Stimulated activated naive B cell treated with anti-CD40 and anti-IgM and Interleukin-4, amounts not matched to agents 10 μg/mL and 1 μg/mL and 100 μg/mL, for 72 hours (primary cell): ENCODE results near the gene CYP19A1.

ENCODE experiments used
- ATAC-seq, 2 donors: fragments of 150-1000 bp; cut with Tn5 transposase; replicated peaks; 2 replicates each; pipeline ENCODE4 v1.10.0; 2021; ENCODE audit warnings: moderate library complexity in 1 of 2
- DNase-seq: peaks from one replicate; pipeline ENCODE4 v3.0.0; 2021
- H3K27ac Mint-ChIP-seq: one replicate; pipeline ENCODE4 v1.8.0; 2022; ENCODE audit warnings: mild to moderate bottlenecking, mixed read lengths
- H3K27me3 Mint-ChIP-seq, 2 donors: one replicate each; pipeline ENCODE4 v1.8.0; 2022; ENCODE audit warnings: mixed read lengths in 2 of 2
- H3K36me3 Mint-ChIP-seq, 2 donors: one replicate each; pipeline ENCODE4 v1.8.0; 2022; ENCODE audit warnings: mixed read lengths in 2 of 2, mild to moderate bottlenecking in 1 of 2
- H3K4me1 Mint-ChIP-seq, 2 donors: one replicate each; pipeline ENCODE4 v1.8.0; 2022; ENCODE audit warnings: mixed read lengths in 2 of 2, mild to moderate bottlenecking in 1 of 2
- H3K4me3 Mint-ChIP-seq, 2 donors: one replicate each; pipeline ENCODE4 v1.8.0; 2022; ENCODE audit warnings: mild to moderate bottlenecking in 2 of 2, mixed read lengths in 2 of 2, moderate library complexity in 1 of 2
- H3K9me3 Mint-ChIP-seq, 2 donors: one replicate each; pipeline ENCODE4 v1.8.0; 2022; ENCODE audit warnings: mixed read lengths in 2 of 2, mild to moderate bottlenecking in 1 of 2

CYP19A1 gene

DNA sequence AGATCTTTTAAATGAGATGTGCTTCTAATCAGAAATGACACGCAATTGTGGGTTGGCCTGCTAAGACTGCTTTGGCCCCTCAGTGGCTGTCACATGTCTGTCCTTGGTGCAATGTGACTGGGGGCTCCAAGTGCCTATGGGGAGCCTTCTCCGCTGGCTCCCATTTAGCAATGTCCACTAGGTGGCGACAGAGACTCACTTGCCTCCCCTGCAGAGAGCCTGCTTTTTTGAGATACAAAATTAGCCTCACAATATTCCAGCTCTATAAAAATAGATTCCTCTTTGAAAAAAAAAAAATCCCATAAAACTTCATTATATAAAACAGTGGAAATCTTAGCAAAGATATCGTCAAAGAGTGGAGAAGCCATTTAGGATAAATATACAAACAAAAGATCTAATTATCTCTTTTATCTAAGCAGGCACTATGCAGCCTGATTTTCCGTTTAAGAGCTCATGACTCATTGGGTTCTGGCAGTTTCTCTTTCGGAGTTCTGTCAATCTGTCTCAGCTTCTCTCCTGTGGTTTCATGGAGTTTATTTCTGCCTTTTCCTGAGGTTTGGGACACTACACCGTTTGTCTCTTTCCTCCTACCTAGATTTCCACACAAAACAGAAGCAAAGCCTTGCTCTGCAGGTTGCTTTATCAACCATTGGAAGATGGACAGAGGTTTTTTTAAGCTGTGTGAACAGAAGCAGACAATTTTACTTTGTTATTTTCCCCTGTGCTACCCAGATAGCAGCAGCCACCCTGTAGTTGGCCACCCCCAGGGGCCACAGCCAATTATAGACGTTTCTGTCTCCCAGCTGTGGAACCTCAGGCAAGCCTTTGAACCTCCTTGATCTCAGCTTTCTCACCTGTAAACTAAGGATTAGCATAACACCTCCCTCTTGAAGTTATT lies 175.3 kb downstream of the CYP19A1 start:
- ATAC-seq (peak; percentile 94 to 95), DNase-seq (peak; percentile 45)
- Mint-ChIP-seq H3K4me1 (peaks cover 5 to 12% of the 10 kb centered on the region in 2 donors), H3K36me3 (no peaks in the 10 kb centered on the region), H3K27me3 (peaks cover 19 to 24% of the 10 kb centered on the region in 2 donors), H3K4me3 (peak overlapping the region; percentile 3 to 58), H3K9me3 (no peaks in the 10 kb centered on the region), H3K27ac (peak overlapping the region; percentile 7)

GRCh38 chr15:51161491-51162220 lies 176.7 kb downstream of the CYP19A1 start:
- peaks cover 15 to 21% of the 10 kb centered on the region in 2 donors for H3K27me3 Mint-ChIP-seq
- no peak for DNase-seq
- ATAC-seq = no peak
- H3K9me3 Mint-ChIP-seq = no peaks in the 10 kb centered on the region
- peaks cover 5 to 12% of the 10 kb centered on the region in 2 donors for H3K4me1 Mint-ChIP-seq
- H3K4me3 Mint-ChIP-seq = no peak overlapping the region
- no peak overlapping the region for H3K27ac Mint-ChIP-seq
- H3K36me3 Mint-ChIP-seq = no peaks in the 10 kb centered on the region

DNA sequence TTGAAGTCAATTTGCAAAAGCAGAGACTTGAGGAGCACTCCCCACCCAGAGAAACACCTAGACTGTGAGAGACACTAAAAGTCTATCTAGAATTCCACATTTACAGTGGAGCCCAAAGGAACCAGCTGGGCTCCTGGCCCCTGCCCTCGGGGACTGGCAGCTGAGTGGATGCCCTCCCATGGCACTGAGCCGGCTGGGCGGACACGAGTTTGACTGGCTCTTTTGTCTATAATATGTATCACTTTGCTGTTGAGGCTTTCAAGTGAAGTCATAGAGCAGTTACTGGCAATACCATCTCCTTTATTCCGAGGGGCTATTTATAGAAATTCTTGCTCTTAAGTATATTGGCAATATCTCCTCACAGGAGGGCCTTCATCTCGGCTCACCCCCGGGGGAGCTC lies 177.9 kb downstream of the CYP19A1 start:
- Mint-ChIP-seq H3K9me3 (no peaks in the 10 kb centered on the region), H3K4me3 (no peak overlapping the region), H3K4me1 (peaks cover 5 to 12% of the 10 kb centered on the region in 2 donors), H3K36me3 (no peaks in the 10 kb centered on the region), H3K27me3 (peaks cover 25 to 30% of the 10 kb centered on the region in 2 donors), H3K27ac (no peak overlapping the region)
- ATAC-seq = no peak
- no peak for DNase-seq
